Loucy (cell line): ENCODE data around the gene MTHFSD.

Source experiments
- EZH2phosphoT487 ChIP-seq: fragments of 200-600 bp; IDR thresholded peaks from 2 replicates; pipeline ENCODE4 v1.6.1; 2018; ENCODE audit warnings: antibody characterized with exemption, mild to moderate bottlenecking, moderate library complexity, borderline replicate concordance
- TF ChIP-seq, protein P1 (sequence below): fragments of 200-600 bp; sonication (generic); conservative IDR thresholded peaks from 2 replicates; pipeline ENCODE4 v1.5.1; 2014; ENCODE audit warnings: mild to moderate bottlenecking, antibody characterized with exemption, low read length

DNA sequence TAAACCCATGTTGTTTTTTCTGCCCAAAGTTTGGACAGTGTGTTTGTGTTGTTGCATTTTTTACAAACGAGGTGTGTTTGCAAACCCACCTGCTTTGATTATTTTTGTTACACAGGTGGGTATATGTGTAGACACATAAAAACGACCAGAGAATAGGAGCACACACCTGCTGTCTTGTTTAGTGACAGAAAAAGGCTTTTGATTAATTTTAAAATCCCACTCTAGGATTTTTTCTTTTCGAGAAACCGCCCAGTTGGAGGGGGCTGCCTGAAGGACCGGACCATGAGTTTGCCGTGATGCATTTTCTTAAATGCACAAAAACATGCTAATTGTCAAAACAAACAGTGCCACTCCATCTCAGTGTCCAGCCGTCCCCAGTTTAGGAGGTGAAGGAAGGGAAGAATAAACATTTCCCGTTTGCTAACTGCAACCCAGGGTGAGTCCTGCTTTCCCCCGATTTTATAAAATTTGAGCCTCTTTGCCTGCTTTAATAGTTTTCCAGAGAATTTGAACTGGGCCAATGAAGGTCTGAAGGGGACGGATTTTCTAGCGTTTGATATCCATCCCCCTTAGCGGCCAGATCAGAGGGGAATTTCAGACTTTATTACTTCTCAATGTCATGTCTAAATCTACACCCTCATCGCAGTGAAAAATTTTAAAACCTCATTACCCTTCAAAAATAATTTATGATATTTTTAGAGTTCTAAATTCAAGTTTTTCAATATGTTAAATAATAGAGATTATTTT is 14.8 kb upstream of the MTHFSD start:
- TF ChIP-seq, protein P1, sequence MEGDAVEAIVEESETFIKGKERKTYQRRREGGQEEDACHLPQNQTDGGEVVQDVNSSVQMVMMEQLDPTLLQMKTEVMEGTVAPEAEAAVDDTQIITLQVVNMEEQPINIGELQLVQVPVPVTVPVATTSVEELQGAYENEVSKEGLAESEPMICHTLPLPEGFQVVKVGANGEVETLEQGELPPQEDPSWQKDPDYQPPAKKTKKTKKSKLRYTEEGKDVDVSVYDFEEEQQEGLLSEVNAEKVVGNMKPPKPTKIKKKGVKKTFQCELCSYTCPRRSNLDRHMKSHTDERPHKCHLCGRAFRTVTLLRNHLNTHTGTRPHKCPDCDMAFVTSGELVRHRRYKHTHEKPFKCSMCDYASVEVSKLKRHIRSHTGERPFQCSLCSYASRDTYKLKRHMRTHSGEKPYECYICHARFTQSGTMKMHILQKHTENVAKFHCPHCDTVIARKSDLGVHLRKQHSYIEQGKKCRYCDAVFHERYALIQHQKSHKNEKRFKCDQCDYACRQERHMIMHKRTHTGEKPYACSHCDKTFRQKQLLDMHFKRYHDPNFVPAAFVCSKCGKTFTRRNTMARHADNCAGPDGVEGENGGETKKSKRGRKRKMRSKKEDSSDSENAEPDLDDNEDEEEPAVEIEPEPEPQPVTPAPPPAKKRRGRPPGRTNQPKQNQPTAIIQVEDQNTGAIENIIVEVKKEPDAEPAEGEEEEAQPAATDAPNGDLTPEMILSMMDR: no peak
- no peak for TF ChIP-seq EZH2phosphoT487
